ENCODE measurements around the gene CRB2.

The CRB2 gene

GRCh38 chr9:123390337-123391135 lies 34.5 kb downstream of the CRB2 start:
- H3K4me3 ChIP-seq (ENCODE audit: low read length): no peak overlapping the region
- no peak for DNase-seq (ENCODE audit: low read depth)
- TF ChIP-seq CTCF (conservative IDR thresholded peaks at IDR 0.05; ENCODE audit: low read depth, low read length): no peak

- DNase-seq (ENCODE audit: low read depth): no peak
- no peak overlapping the region for H3K4me3 ChIP-seq (ENCODE audit: low read length)
- TF ChIP-seq CTCF (conservative IDR thresholded peaks at IDR 0.05; ENCODE audit: low read depth, low read length): no peak
Observed at GRCh38 chr9:123391233-123391632, 35.2 kb downstream of the CRB2 start.

- no peak overlapping the region for H3K4me3 ChIP-seq (ENCODE audit: low read length)
- DNase-seq (ENCODE audit: low read depth): no peak
- TF ChIP-seq CTCF (conservative IDR thresholded peaks at IDR 0.05; ENCODE audit: low read depth, low read length): no peak
Observed at GRCh38 chr9:123391946-123392345, 35.9 kb downstream of the CRB2 start.

GRCh38 chr9:123392802-123393201 lies 36.8 kb downstream of the CRB2 start:
- DNase-seq (ENCODE audit: low read depth): no peak
- TF ChIP-seq CTCF (conservative IDR thresholded peaks at IDR 0.05; ENCODE audit: low read depth, low read length): no peak
- no peak overlapping the region for H3K4me3 ChIP-seq (ENCODE audit: low read length)

- no peak for TF ChIP-seq CTCF (conservative IDR thresholded peaks at IDR 0.05; ENCODE audit: low read depth, low read length)
- H3K4me3 ChIP-seq (ENCODE audit: low read length): no peak overlapping the region
- no peak for DNase-seq (ENCODE audit: low read depth)
Observed at GRCh38 chr9:123394291-123395235, 38.6 kb downstream of the CRB2 start.

- no peak for TF ChIP-seq CTCF (conservative IDR thresholded peaks at IDR 0.05; ENCODE audit: low read depth, low read length)
- no peak overlapping the region for H3K4me3 ChIP-seq (ENCODE audit: low read length)
- no peak for DNase-seq (ENCODE audit: low read depth)
Observed at GRCh38 chr9:123395276-123395688, 39.3 kb downstream of the CRB2 start.

All from retinal pigment epithelial cell (primary cell).